Activated CD4-positive, alpha-beta T cell treated with anti-CD3 and anti-CD28 coated beads, Interleukin-2, Interleukin-4, amounts not matched to agents 100 ng/mL and 50 ng/mL, durations not matched to agents 16 hours and 8 hours (primary cell): ENCODE results near the gene RGS7.
"Not testable (repeated sequence)": the region's sequence is repeated elsewhere in the genome, so short reads cannot be mapped to it uniquely, and the experiment has no call there.

Experiments used
- DNase-seq: peaks from one replicate; pipeline ENCODE4 v3.0.0-alpha.2; 2020; ENCODE audit warnings: low spot score

The RGS7 gene

DNA sequence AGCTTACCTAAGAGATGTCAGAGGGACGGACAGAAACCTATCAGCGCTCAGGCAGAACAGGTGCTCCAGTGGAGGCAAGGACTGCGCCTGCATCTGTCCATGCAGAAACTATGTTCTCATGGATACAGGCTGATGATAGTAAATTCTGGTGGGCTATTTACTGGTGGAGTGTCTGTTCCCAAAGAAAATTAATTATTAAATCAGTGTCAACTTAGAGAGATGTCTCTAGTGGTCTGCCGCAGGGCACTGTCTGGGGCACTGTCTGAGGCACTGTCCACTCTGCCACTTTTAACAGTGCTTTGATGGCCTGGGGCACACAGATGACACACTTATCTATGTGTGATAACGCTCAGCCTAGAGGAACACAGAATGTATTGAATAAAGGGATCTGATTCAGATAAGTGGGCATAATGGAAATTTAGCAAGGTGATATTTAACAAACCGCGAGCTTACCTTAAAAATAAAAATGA, 148.1 kb downstream of the RGS7 start:
- DNase-seq: no peak

DNA sequence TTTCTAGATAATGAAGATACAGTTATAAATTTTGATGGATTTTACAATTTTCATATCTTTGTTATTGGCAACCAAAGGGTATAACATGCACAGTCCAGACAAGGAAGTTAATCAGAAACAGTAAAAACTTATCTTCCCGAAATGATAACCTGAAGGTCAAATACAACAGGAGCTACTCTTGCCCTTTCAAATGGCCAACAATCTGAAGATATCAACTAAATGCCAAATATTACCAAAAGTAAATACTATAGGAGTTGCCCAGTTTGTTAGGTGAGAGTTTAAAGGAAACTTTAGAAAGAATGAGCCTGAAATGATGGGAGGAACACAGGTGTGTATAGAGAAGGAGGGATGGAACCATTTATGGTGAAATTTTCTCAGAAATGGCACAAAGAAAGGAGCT, 153.2 kb downstream of the RGS7 start:
- no peak for DNase-seq

DNA sequence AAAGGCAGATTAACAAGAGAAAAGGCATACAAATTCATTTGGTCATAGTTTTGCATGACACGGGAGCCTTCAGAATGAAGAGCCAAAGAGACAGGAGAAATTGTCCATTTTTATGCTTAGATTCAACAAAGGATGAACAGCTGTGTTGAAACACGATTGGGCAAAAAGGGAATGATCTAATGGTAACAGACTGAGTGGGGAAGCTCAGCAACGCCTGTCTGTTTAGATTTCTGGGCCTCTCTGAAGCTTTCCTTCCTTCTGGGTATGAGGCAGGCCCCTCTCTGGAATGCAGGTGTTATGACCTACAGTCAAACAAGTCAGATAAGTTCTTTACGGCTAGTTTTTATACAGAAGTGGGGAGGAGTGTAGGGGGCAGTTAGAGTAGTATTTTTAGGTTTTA, 154.6 kb downstream of the RGS7 start:
- DNase-seq: no peak

DNA sequence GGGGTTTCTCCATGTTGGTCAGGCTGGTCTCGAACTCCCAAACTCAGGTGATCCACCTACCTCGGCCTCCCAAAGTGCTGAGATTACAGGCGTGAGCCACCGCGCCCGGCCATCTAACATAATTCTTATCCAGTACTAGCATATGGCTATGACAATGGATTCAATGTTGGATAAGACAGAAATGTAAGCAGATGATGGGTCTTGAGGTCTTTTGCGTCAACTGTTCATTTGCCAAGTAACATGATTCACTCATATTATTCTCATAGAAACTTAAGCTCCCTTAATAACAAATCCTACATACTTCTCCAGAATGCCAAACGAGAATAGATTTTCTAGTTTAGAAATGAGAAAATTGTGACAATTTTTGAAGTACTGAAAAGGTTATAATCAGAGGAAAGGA, 170.3 kb downstream of the RGS7 start:
- no peak for DNase-seq

DNA sequence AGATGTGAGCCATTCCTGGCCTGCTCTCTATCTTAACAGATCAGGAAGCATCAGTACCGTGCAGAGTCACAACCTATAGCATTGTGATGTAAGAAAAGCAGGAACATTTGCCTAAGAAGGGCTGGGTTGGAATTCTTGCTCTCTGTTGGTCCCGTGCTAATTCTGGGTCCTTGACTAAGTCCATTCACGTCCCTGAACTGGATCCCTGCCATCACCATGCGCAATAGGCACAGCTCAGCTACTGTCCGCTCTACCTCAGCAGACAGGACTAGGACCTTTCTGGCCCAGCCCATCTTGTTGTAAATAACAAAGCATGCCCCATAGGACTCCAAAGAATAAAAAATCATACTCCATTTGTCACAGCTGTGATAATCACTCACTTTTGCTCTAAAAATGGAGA, 175.0 kb downstream of the RGS7 start:
- no peak for DNase-seq

DNA sequence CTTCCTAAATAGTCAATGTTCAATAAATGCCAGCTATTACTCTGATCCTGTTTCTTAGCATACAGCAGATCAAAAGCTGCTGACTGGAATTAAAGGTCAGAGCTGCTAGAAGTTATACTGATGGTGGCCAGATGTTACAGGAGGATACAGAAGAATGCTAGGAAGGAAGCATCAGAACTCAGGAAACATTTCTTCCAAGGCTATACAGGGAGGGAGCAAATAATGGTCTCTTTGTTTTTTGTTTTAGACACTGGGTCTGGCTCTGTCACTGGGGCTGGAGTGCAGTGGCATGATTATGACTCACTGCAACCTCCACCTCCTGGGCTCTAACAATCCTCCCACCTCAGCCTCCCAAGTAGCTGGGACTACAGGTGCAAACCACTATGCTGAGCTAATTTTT, 175.5 kb downstream of the RGS7 start:
- DNase-seq: no peak

DNA sequence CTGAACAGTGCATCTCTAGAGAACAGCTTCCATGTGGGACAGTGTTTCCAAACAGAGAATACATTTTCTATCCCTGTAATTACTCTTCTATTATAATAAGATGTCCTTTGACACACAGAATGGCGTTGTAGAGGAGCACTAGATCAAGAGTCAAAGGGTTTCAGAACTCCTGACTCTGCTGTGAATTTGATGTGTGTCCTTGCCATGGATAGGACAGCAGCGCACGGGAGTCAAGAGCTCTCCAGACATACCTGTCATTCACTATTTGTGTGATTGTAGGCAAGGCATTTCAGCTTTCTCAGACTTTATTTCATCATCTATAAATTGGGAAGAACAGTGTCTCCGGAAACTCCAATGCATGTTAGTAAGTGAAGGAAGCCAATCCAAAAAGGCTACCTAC, 176.4 kb downstream of the RGS7 start:
- no peak for DNase-seq

DNA sequence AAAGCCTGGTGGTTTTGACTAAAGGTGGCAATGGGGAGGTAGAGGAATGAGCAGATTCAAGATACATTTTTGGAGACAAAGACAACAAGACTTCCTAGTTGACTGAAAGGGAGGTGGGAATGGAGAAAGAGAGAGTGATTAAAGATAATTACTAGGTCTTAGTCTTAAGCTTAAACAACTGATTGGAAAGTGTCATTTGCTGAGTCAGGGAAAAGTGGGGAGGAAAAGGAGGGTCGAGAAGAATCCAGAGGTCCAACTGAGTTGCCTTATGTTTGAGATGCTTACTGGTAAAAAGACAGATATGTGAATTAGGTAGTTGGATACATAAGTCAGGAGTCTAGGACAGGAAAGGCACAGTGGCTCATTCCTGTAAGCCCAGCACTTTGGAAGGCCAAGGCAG, 179.3 kb downstream of the RGS7 start:
- no peak for DNase-seq

DNA sequence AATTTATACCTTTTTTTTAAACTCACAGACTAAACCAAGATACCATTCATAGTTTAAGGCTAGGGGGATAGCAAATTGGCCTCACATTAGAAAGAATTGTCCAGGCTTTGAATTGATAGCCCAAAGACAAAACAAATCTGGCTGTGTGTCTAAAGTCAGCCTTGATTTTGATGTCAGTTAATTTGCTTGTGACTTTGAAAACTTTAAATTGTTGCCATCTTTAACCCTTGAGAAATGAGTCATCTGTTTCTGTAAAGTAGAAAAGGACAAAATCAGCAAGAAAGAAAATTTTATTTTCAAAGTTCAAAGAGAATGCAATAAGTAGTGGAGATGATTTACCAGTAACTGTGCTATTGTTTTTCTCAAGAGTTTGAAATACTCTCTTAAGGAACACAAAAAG, 184.5 kb downstream of the RGS7 start:
- no peak for DNase-seq

DNA sequence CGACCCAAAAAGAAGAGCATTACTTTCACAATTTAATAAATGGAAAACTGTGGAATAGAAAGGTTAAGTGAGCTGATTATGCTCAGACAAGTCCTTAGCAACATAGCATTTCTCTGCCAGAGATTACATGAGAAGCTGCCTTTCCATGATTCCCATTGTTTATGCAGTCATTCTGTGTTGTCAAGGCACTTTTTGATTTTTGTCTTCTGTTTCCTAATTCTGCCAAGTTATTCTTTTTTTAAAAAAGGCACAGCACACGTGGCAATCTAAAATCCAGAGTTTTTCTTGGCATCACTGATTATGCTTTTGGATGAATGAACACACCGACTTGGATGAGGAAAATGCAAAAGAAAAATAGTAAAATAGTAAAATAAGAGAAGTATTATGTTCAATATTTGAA, 185.0 kb downstream of the RGS7 start:
- no peak for DNase-seq

DNA sequence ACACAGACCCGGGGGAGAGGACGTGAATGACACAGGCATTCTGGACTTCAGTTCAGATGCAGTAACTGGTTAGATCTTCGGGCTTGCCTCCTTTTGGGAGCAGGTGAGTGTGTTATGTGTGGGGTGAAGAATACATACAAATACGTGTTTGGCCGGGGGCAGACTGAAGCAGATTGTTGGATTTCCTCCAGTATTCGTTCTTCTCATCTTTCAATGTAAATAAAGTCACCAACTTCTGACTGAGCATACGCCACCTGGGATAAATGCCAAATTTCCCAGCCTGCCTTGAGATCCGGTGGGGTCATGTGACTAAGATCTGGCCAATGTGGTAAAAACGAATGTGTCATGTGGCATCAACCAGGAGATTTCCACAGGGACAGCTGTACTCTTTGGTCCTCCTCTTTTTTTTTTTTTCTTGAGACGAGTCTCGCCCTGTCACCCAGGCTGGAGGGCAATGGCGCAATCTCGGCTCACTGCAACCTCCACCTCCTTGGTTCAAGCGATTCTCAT, 189.8 kb downstream of the RGS7 start:
- DNase-seq: no peak

DNA sequence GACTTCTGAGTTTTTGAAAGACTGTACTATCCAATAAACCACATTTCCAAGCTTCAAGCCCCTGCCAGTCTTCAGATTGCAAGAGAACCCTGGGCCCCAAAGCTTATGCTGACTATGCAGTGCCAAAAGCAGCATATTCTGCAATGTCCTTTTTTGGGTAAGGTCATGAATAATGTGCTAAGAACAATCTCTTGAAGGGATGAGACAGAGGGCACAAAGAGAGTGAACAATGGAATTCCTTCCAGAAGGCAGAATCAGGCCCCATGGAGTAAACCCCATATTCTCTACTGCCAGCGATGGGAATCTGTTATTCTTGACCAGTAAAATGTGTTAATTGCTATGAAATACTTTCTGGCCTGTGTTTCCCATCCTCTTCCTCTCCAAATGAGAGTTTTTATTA, 190.4 kb downstream of the RGS7 start:
- DNase-seq: no peak

DNA sequence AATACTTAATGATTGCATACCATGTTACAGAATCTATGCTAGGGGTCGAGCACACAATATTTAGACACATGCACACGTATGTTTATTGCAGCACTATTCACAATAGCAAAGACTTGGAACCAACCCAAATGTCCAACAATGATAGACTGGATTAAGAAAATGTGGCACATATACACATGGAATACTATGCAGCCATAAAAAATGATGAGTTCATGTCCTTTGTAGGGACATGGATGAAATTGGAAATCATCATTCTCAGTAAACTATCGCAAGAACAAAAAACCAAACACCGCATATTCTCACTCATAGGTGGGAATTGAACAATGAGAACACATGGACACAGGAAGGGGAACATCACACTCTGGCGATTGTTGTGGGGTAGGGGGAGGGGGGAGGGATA, 191.7 kb downstream of the RGS7 start:
- DNase-seq: not testable (repeated sequence)

DNA sequence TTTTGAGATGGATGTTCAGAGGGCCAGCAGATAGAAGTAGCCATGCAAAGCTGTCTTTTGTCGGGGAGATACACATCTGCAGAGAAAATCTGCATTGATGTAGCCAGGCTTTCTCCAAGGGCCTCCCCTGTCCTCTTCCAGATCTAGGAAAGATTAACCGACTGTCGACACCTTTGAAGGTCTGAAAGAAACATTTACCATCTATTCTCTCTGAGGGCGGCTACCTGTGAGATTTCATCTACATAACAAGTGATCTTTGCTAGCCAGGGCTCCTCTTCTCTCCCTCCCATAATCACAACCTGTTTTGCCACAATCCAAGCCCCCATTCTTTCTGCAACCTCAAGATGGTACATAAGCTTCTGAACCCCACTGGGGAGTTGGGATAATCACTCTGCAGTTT, 193.6 kb downstream of the RGS7 start:
- no peak for DNase-seq

DNA sequence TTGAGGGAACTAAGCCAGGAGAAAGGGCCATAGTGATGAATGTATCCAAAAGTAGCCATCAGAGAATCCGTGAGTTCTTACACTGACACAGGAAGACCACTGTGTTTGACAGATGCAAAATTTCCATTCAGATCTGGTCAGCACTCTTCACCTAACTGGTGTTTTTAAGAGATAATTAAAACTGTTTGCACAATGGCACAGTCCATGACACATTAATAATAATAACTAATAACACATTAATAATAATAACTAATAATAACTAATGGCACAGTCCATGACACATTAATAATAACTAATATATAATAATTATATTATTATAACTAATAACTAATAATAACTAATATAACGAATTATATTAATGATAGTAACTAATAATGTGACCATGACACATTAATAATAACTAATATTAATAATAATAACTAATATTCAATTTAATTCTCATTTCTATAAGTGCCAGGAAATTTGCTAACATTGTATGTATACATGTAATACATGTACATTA, 195.8 kb downstream of the RGS7 start:
- no peak for DNase-seq

DNA sequence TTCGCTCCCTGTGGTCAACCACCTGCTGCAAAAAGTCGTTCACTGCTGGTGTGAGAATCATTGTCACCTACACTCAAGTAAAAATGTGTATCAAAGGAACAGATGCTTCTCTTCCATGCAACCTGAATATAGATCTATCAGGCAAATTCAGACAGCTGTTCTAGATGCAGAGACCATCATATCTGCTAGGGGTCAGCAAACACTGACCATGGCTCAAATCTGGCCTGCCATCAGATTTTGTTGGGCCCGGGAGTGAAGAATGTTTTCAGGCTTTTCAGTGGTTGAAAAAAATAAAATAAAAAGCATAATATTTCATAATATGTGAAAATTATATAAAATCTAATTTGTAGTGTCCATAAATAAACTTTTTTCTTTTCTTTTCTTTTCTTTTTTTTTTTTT, 199.6 kb downstream of the RGS7 start:
- DNase-seq: no peak

DNA sequence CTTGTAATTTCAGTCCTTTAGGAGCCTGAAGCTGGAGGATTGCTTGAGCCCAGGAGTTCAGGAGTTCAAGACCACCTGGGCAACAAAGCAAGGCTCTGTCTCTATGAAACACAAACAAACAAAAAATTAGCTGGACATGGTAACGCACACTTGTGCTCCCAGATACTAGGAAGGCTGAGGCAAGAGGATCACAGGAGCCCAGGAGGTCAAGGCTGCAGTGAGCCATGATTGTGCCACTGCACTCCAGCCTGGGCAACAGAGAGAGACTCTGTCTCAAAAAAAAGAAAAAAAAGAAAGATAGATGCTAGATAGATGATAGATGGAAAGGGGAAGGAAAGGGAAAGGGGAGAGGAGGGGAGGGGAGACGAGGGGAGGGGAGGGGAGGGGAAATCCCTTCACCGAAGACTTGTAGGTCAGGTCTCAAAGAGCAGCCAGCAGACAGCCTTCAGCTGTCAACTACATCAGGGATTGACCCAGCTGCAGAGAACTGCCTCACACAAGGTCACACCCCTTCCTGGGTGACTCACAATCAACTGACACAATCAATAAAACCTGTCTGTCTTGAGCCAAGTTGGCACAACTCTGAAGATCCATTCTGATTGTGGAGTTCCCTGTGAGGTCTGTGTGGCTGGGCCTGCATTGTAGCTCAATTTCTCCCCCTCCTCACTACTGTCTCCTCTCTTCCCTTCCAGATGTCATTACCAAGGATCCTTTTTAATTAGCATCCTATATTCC, 200.6 kb downstream of the RGS7 start:
- no peak for DNase-seq

DNA sequence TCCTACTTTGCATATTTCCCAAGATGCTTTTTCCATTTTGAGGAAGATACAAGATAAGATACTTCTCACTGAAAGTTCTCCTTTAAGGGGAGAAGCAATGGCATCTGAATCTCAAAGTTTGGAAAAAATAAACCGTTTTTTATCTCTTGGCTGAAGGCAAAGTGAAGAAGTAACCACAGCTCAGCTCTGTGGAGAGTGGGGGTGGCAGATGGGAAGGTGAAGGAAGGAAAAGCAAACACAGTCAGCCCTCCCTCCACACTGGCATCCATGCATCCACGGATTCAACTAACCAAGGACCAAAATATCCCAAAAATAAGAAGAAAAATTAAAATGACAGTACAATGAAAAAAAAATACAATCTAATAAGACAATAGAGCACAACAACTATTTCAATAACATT, 211.1 kb downstream of the RGS7 start:
- no peak for DNase-seq

DNA sequence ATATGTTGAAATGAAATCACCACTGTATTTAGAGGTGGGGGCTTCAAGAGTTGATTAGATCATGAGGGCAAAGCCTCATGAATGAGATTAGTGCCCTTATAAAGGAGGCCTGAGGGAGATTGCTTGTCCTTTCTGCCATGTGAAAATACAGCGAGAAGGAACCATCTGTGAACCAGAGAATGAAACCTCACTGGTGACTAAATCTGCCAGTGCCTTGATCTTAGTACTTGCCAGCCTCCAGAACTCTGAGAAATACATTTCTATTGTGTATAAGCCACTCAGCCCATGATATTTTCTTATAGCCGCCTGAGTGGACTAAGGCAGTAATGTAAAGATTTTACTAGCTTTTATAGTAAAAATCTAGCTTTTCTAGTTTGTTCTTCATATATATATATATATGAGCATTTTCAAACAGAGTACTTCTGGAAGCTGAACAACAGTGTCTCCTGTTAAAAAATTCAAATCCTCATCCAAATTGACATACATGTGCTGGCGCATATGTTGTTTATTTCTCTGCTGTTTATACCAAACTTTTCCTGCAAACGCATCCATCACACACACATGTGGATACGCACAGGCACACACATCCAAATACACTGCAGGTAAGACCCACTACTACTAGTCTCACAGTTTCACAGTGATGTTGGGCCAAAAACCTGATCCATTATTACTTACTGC, 213.1 kb downstream of the RGS7 start:
- no peak for DNase-seq

DNA sequence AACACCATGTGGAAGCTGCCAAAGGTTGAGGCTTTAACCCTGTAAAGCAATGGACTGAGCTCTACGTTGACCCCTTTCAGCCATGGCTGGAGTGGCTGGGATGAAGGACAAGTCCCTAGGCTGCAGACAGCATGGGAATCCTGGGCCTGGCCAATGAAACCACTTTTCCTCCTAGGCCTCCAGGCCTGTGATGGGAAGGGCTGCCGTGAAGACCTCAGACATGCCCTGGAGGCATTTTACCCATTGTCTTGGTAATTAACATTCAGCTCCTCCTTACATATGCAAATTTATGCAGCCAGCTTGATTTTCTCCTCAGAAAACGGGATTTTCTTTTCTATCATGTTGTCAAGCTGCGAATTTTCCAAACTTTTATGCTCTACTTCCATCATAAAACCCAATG, 214.5 kb downstream of the RGS7 start:
- no peak for DNase-seq

DNA sequence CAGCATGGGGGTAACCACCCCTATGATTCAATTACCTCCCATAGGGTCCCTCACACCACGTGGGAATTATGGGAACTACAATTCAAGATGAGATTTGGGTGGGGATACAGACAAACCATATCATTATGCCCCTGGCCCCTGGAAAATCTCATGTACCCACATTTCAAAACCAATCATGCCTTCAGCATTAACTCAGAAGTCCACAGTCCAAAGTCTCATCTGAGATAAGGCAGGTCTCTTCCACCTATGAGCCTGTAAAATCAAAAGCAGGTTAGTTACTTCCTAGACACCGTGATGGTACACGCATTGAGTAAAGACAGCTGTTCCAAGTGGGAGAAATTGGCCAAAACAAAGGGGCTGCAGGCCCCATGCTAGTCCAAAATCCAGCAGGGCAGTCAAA, 215.4 kb downstream of the RGS7 start:
- DNase-seq: not testable (repeated sequence)

DNA sequence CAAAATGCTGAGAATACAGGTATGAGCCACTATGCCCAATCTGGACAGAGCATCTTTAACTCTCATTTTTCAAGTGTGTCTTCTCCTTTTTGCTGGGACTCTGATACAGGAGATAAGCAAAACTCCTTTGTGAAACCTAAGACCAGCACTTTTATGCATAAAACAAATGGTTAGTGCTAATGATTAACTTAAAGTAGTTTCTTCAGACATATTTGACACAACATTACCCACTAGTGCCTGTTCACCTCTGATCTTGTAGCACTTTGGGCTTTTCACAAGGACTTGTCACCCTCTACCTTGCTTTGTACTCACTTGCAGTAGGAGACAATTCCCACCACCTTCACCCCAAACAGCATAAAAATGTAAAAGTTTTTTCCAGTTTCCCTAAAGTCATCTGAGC, 216.3 kb downstream of the RGS7 start:
- DNase-seq: no peak

DNA sequence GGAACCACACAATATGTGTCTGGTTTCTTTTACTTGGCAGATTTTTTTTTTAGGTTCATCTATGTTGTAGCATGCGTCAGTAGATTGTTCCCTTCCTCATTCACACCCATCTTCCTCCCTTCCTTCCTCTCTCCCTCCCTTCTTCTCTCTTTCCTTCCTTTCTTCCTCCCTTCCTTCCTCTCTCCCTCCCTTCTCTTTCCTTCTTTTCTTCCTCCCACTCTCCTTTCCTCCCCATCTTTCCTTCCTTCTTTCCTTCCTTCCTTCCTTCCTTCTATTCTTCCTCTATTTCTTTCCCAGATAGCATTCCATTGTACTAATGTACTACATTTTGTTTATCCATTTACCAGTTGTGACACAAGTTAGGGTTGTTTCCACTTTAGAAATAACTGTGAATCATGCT, 218.0 kb downstream of the RGS7 start:
- no peak for DNase-seq

DNA sequence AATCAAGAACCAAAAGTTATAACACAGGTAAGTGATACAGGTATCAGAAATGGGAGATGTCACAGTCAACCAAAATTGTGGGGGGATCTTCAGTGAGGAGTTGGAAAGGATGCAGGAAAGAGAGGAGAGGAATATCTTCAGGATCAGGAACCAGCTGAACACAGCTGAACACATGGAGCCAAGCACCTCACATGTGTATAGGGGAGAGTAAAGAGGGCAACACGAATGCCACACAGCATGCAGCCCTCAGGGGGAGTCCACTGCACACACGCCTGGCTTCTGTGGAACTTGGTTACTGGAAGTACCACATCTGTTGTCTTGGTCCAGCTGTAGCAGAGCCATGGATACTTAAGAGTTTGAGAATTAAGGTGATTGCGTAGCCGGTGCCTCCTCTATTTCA, 218.8 kb downstream of the RGS7 start:
- no peak for DNase-seq
